ENCODE measurements around the gene CD69.

CD69 gene

DNA sequence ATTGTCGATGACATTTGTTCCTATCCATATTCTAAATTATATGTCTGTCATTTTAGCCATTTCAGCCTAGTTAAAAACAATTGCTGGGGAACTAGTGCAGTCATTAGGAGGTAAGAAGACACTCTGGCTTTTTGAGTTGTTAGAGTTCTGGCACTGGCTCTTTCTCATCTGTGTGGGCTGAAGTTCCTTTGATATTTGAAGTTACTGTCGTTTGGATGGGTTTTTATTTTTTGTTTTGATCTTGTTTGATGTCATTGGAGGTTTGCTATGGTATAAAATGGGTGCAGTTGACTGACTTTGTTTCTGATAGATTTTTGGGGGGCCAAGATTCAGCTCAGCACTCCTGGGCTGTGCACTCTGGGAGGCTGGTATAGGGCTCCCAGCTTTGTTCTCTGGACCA is 20.7 kb upstream of the CD69 start:
- DNase-seq (ENCODE audit: low spot score) = no peak

GRCh38 chr12:9779209-9779608 is 18.5 kb upstream of the CD69 start:
- DNase-seq (ENCODE audit: low spot score) = no peak

GRCh38 chr12:9776781-9777180 is 16.1 kb upstream of the CD69 start:
- no peak for DNase-seq (ENCODE audit: low spot score)

DNA sequence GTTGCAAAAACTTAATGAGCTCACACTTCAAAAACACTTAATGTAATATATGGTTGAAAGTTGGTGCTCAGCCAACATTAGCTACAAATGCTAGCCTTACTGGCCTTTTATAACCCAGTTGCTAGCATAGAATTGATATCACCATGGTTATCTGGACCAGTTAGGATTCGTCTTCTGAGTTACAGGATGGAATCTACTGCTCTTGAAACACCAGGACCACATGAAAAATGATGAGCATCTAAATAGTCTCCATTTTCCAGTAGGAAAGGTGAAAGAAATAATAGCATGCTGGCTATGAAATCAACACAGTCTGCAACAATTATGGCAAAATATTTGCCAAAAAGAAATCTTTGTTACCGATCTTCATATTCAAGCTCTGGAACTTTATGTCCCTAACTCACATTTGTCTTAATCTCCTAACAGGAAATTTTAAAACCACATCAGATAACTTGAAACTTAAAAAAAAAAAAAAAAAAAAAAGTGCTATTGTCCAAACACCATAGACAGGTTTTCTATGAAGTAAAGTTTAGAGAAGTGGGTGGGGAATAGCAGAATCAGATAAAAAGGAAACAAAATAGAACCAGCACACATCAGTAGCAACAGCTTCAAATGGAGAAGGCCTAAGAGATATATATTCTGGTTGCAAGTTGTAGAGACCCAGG is 12.6 kb upstream of the CD69 start:
- DNase-seq (ENCODE audit: low spot score) = no peak

- DNase-seq (ENCODE audit: low spot score) = no peak
Measured at GRCh38 chr12:9763025-9763424, 2.3 kb upstream of the CD69 start.

DNA sequence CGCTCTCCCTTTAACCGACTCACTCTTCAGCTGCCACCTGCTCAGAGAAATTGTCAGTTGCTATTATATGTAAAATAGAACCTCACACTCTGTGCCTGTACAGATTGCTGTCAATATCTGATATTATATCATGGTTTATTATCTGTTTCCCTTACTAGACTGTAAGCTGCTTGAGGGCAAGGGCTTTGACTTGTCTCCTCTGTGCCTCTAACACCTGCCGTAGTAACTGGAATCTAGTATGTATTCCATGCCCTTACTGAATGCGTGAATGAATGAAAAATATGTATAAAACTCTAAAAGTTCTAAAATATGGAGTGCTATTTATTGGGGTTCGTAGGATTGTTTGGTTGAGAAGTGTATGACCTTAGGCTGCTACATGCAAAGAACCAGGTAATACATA is 1.7 kb upstream of the CD69 start:
- DNase-seq (ENCODE audit: low spot score) = no peak

DNA sequence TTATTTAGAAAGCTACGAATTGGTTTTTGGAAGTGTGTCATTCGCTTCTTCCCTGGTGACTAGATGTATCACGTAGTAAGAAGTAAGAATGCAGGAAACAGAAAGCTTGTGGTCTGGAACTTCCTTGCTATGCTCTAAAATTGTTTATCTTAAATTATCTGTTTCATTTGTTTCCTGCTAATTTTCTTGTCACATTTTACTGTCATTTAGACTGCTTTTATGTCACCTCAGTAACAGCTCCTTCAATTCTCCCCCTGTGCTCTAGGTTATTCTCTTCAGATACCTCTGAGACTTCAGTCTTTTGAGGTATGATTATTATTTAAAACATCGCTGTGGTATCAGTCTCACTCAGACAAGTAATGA is 699 bp upstream of the CD69 start:
- no peak for DNase-seq (ENCODE audit: low spot score)

- no peak for DNase-seq (ENCODE audit: low spot score)
Measured at GRCh38 chr12:9760120-9760519, 581 bp downstream of the CD69 start.

DNA sequence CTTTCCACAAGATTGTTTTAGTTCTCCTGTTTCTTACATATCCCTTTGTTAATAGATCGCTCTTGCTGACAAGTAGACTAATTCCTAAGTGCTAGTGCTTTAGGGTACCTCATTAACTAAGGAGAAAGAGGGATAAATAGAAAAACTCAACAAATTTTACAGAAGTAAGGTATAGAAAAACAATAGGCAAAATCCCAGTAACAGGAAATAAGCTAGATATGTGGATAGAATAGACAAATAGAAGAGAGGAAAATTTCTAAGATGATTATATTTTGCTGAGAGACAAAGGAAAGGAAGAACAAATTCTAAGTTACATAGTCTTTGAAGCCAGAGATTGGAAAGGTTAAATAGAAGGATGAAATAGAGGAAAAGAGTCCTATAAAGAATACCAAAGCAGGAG is 1.0 kb downstream of the CD69 start:
- no peak for DNase-seq (ENCODE audit: low spot score)

DNA sequence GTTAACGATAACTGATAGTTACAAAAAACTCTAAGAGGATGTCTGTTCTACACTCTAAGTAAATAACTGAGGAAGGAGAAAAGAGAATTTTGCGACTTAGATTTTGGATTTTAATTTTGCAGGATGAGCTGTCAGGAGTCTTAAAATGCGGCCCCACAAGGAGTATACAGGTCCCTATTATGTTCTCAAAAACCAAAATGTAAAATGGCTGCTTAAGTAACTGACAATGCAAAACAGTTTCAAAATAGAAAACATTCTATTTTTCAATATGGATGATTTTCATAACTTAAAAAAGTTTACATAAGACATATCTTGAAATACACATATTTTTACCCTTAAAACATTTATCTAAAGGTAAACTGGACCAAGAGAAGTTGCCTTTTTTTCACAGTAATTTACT is 2.6 kb downstream of the CD69 start:
- DNase-seq (ENCODE audit: low spot score) = no peak

DNA sequence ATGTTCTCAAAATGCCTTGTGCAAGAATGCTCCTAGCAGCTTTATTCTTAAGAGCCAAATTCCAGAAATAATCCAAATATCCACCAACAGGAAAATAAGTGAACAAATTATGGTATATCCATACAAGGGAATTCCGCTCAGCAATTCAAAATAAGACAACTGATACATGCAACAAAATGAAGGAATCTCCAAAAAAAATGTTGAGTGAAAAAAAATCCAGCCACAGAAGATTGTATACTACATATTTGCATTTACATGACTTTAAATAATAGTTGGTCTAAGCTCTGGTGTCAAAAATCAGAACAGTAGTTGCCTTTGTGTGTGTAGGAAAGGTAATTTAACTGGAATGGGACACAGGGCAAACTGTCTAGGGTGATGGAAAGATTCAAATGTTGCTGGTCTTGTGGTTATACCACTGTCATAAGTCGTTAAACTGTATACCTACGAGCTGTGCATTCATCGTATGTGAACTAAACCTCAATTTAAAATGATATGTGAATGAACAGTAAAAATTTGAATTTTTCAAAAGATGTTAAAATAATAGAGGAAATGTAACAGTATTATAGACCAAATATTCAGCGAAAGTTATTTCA is 3.2 kb downstream of the CD69 start:
- no peak for DNase-seq (ENCODE audit: low spot score)

DNA sequence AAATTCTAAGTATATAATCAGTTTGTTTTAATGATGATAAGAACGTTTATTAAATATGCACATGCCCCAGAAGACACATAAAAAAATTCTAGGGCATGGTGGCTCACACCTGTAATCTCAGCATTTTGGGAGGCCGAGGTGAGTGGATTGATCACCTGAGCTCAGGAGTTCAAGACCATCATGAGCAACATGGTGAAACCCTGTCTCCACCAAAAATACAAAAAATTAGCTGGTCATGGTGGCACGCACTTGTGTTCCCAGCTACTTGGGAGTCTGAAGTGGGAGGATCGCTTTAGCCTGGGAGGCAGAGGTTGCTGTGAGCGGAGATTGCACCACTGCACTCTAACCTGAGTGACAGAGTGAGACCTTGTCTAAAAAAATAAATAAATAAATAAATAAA is 4.0 kb downstream of the CD69 start:
- no peak for DNase-seq (ENCODE audit: low spot score)

DNA sequence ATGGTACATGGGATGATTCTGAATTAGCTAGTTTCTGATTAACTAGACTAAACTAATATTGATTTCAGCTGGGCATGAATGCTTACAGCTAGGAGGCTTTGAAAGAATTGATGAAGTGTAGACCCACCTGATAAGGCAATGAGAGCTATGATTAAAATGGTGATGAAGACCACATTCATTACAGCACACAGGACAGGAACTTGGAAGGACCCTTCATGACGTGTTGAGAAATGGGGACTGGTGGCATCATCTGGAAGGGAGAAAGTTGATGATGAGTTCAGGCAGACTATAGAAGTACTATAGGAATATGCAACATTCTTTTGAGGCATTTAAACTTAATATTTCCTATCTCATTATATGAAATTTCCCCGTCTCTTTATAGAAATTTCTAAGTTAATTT is 4.5 kb downstream of the CD69 start:
- no peak for DNase-seq (ENCODE audit: low spot score)

DNA sequence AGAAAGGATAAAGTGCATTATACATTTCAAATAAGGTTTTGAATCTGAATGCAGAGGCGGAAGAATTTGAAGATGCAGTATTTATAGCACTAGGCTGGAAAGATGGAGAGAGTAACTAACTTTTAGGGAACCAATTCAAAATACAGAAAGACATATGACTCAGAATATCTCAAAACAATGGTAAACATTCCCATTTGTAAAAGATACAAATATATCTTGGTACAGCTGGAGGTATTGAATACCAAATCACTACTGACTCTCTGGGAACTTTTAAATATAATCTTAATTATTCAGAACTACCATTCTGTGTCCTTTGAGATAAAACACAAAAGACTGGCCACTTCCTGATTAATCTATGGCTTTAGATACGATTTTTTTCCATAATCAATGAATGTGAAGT is 5.1 kb downstream of the CD69 start:
- DNase-seq (ENCODE audit: low spot score) = no peak

- DNase-seq (ENCODE audit: low spot score) = no peak
Measured at GRCh38 chr12:9755035-9755434, 5.7 kb downstream of the CD69 start.

DNA sequence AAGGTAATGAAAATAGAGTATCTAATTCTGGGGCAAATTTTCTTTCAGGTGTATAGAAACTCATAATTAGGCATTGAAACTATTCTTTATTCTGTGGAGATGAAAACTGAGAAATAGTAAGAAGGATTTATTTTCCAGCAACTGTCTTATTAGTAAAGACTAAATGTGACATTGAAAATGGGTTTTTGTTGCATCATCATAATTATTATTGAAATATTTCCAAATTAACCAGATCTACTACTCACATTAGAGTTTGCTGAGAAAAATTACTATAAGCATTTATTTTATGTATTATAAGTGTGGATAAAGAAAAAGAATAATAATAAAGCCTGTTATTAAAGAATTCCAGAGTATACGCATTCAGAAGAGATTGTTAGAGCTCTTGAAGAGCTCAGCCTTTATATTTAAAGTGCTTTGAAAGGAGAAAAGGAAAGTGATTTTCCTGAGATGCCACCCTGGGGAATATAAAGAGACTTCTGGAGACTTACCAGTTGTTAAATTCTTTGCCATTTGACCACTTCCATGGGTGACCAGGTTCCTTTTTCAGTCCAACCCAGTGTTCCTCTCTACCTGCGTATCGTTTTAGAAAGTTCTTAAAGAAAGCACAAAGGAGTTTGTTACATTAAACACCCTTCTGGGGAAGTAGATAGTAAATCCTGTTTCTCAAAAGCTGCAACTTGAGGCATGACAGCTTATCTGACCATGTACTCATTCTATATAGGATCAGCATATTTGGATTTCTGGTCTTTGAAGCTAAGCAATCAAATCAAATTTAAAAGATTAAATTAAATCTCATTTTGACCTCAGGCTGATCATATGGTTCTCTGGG is 6.4 kb downstream of the CD69 start:
- no peak for DNase-seq (ENCODE audit: low spot score)

- no peak for DNase-seq (ENCODE audit: low spot score)
Measured at GRCh38 chr12:9753498-9753897, 7.2 kb downstream of the CD69 start.

DNA sequence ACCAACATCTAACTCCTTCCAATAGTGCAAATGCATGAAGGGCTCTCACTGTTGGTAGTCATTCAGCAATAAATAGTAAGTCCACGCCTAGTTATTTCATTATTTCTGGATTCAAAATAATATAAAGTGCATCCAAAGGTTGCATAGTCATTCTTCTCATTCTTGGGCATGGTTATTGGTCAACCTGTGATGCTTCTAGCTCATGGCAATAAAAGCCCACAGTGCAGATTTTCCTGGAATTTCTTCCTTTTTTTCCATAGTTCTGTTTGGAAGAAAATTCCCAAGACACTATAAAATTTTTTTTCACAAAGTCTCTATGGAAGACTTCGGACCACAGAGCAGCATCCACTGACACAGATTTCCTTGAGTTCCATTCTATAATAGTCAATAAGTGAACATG is 7.6 kb downstream of the CD69 start:
- no peak for DNase-seq (ENCODE audit: low spot score)

DNA sequence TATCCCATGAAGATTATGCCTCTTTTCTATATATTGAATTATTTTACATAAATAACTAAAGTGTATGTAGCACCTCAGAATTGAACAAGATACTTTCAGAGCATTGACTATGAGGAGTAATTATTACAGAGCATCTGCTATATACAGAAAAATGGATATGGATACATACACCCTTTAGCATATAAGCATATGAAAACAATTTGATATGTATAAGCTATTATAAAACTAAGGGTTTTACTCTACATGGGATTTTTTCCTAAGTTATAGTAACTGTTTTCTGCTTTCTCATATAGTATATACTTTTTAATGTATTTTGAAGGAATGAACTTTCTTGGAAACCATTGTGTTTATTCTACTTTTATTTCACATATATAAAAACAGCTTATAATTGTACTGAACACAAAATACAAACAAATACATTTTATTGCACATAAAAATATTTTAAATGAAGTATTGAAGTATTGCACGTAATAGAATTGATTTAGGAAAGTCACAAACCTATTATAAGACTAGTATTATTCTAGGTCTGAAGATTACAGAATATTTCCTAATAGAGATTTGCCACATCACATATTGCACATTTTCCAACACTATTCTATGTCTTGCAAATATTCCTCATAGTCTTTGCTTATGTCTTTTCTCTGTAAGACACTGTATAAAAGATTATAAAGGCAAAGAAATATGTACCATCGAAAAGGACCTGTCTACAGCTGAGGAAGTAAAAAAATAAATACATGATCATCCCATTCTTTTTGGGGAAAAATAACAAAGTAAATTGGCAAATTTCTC is 8.4 kb downstream of the CD69 start:
- DNase-seq (ENCODE audit: low spot score) = no peak

DNA sequence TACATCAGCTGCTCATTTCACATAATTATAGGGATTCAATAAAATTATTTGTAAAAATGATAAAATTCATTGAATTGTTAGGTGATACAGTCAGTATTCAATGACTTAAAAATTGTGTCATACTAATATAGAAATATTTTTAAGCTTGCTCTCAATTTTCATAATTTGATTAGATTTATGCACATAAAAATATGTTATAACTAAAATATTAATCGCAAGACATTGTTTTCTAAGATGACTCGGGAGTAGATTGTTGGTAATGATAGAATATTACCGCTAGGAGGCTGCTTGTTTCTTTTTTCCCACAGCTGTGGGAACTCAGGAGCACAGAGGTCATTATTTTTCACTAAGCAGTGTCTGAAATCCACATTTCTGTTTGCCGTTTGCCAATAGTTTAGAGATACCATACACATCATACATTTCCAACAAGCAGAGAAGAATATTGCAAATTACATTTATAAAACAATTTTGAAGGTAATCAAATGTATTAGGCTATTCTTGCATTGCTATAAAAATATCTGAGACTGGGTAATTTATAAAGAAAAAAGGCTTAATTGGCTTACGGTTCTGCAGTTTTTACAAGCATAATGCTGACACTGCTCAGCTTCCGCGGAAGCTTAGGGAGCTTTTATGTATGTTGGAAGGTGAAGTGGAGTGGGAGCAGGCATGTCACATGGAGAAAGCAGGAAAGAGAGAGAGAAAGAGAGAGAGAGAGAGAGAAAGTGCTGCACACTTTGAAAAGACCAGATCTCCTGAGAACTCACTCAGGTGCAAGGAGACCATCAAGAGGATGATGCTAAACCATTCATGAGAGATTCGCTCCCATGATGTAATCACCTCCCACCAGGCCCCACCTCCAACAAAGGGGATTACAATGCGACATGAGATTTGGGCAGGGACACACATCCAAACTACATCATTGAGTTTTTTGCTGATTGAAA is 9.2 kb downstream of the CD69 start:
- no peak for DNase-seq (ENCODE audit: low spot score)
